ENCODE data around the gene SRRM3.
A peak's percentile ranks its signal among the peaks of the same experiment; 100 is the strongest.
"Not testable (repeated sequence)": the region's sequence is repeated elsewhere in the genome, so short reads cannot be mapped to it uniquely, and the experiment has no call there.

SRRM3 gene

DNA sequence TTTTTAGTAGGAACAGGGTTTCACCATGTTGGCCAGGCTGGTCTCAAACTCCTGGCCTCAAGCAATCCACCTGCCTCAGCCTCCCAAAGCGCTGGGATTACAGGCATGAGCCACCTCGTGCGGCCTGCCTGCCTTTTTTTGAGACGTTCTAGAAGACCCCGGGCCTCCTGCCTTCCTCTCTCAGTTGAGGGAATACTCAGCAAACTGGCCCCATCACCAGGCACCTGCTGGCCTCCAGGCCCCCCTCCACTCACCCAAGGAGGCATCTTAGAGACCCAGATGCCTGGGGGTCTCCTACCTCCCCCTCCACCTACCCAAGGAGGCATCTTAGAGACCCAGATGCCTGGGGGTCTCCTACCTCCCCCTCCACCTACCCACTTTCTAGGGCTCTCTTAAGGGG lies 91.2 kb downstream of the SRRM3 start:
- not testable (repeated sequence) for H3K27ac ChIP-seq (ENCODE audit: low read depth, low read length, severe bottlenecking)
- WGBS, 2 experiments (ENCODE audit: insufficient coverage in 2 of 2): 90 to 100% methylated on average over 5 of the region's 5 CpGs
- H3K4me1 ChIP-seq (ENCODE audit: control insufficient read depth, insufficient read depth, low read length, poor library complexity, severe bottlenecking): peaks cover 34% of the 10 kb centered on the region

DNA sequence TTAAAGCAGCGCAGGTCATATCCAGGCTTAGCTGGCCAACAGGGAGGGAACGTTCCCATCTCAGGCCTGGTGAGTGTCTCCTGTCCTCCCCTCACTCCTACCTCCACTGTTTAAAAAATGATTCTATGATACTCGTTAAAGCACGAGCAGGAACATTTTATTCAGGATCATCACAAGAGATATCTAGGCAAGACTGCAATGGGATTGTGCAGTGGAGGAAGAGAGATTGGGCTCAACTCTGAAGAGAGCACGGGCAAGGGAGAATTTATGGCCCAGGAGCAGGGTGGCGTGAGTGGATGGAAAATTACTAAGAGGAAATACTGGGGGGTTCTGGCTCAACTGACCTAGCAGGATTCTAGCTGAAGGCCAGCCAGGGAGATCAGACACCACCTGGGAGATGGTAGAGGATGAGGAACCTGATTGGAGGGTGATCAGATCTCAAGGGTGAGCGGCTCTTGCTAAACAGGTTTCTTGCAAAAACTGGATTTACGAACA lies 91.8 kb downstream of the SRRM3 start:
- Histone ChIP-seq H3K36me3 (ENCODE audit: control insufficient read depth, insufficient read depth, low read length) (no peaks in the 10 kb centered on the region), H3K4me3 (ENCODE audit: extremely low read depth, insufficient read depth, low read length, poor library complexity, severe bottlenecking) (no peak overlapping the region), H3K4me1 (ENCODE audit: control insufficient read depth, insufficient read depth, low read length, poor library complexity, severe bottlenecking) (peaks cover 34% of the 10 kb centered on the region), H3K27ac (ENCODE audit: low read depth, low read length, severe bottlenecking) (no peak overlapping the region), H3K9me3 (ENCODE audit: control insufficient read depth, low read length) (no peaks in the 10 kb centered on the region)
- WGBS, 2 experiments (ENCODE audit: insufficient coverage in 2 of 2): 95 to 96% methylated on average over 3 to 7 of the region's 8 CpGs

More for the DNA sequence above, 91.2 kb downstream of the SRRM3 start:
- not testable (repeated sequence) for H3K4me3 ChIP-seq (ENCODE audit: extremely low read depth, insufficient read depth, low read length, poor library complexity, severe bottlenecking); H3K9me3 ChIP-seq (ENCODE audit: control insufficient read depth, low read length); H3K36me3 ChIP-seq (ENCODE audit: control insufficient read depth, insufficient read depth, low read length)

GRCh38 chr7:76294344-76295024 lies 92.8 kb downstream of the SRRM3 start:
- Histone ChIP-seq H3K27ac (ENCODE audit: low read depth, low read length, severe bottlenecking) (peak overlapping the region; percentile 86), H3K9me3 (ENCODE audit: control insufficient read depth, low read length) (no peaks in the 10 kb centered on the region), H3K4me1 (ENCODE audit: control insufficient read depth, insufficient read depth, low read length, poor library complexity, severe bottlenecking) (peaks cover 32% of the 10 kb centered on the region), H3K36me3 (ENCODE audit: control insufficient read depth, insufficient read depth, low read length) (no peaks in the 10 kb centered on the region), H3K4me3 (ENCODE audit: extremely low read depth, insufficient read depth, low read length, poor library complexity, severe bottlenecking) (no peak overlapping the region)
- WGBS, 2 experiments (ENCODE audit: insufficient coverage in 2 of 2): 64 to 69% methylated on average over 15 to 16 of the region's 20 CpGs

DNA sequence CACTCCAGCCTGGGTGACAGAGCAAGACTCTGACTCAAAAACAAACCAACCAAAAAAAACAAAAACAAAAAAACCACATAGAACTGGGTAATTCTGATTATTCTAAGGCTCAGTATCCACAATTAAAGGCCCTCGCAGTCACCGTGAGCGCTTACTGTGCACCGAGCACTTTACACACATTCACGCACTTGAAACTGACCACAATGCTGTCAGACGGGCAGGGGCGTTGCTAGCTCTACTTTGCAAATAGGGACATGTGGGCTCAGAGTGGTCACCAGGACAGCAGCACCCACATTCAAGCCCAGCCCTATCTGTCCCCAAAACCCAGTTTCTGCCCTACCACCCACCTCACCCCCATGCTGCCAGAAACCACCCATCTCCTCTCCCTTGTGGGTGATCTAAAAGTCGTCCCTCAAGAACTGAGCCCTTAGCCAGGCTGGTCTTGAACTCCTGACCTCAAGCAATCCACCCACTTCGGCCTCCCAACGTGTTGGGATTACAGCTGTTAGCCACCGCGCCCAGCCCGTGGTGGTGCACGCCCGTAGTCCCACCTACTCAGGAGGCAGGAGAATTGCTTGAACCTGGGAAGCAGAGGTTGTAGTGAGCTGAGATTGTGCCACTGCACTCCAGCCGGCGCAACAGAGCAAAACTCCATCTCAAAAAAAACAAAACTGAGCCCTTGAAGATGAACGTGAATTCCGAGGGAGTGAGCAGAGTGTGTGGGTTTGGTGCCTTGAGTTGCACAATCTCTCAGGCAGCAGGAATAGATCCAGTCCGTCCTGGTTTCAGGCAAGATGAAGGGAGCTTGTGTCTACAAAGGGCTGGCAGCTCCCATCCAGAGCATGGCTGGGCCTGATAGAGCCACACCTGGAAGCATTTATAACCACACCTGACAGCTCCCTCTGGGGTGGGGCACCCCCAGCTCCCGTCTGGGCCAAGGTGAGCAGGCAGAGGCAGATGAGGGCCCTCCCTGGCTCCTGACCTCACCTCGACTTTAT lies 95.3 kb downstream of the SRRM3 start:
- no peak overlapping the region for H3K4me3 ChIP-seq (ENCODE audit: extremely low read depth, insufficient read depth, low read length, poor library complexity, severe bottlenecking)
- WGBS, 2 experiments (ENCODE audit: insufficient coverage in 2 of 2): 89 to 90% methylated on average over 16 to 18 of the region's 22 CpGs
- no peaks in the 10 kb centered on the region for H3K9me3 ChIP-seq (ENCODE audit: control insufficient read depth, low read length)
- peaks cover 20% of the 10 kb centered on the region for H3K4me1 ChIP-seq (ENCODE audit: control insufficient read depth, insufficient read depth, low read length, poor library complexity, severe bottlenecking)
- H3K36me3 ChIP-seq (ENCODE audit: control insufficient read depth, insufficient read depth, low read length): no peaks in the 10 kb centered on the region
- H3K27ac ChIP-seq (ENCODE audit: low read depth, low read length, severe bottlenecking): no peak overlapping the region

GRCh38 chr7:76300166-76300731 lies 98.6 kb downstream of the SRRM3 start:
- Histone ChIP-seq H3K4me1 (ENCODE audit: control insufficient read depth, insufficient read depth, low read length, poor library complexity, severe bottlenecking) (peaks cover 15% of the 10 kb centered on the region), H3K9me3 (ENCODE audit: control insufficient read depth, low read length) (no peaks in the 10 kb centered on the region), H3K36me3 (ENCODE audit: control insufficient read depth, insufficient read depth, low read length) (peaks cover 9% of the 10 kb centered on the region), H3K4me3 (ENCODE audit: extremely low read depth, insufficient read depth, low read length, poor library complexity, severe bottlenecking) (no peak overlapping the region), H3K27ac (ENCODE audit: low read depth, low read length, severe bottlenecking) (no peak overlapping the region)
- WGBS, 2 experiments (ENCODE audit: insufficient coverage in 2 of 2): 94 to 97% methylated on average over 1 to 5 of the region's 7 CpGs

- Histone ChIP-seq H3K36me3 (ENCODE audit: control insufficient read depth, insufficient read depth, low read length) (peaks cover 9% of the 10 kb centered on the region), H3K9me3 (ENCODE audit: control insufficient read depth, low read length) (no peaks in the 10 kb centered on the region), H3K4me3 (ENCODE audit: extremely low read depth, insufficient read depth, low read length, poor library complexity, severe bottlenecking) (no peak overlapping the region), H3K27ac (ENCODE audit: low read depth, low read length, severe bottlenecking) (no peak overlapping the region), H3K4me1 (ENCODE audit: control insufficient read depth, insufficient read depth, low read length, poor library complexity, severe bottlenecking) (peaks cover 19% of the 10 kb centered on the region)
- WGBS, 2 experiments (ENCODE audit: insufficient coverage in 2 of 2): 70 to 89% methylated on average over 2 of the region's 3 CpGs
These were observed 99.3 kb downstream of the SRRM3 start for GRCh38 chr7:76301000-76301399.

- peaks cover 9% of the 10 kb centered on the region for H3K36me3 ChIP-seq (ENCODE audit: control insufficient read depth, insufficient read depth, low read length)
- H3K9me3 ChIP-seq (ENCODE audit: control insufficient read depth, low read length): no peaks in the 10 kb centered on the region
- peak within 1 kb of the TSS; percentile 83 for H3K4me3 ChIP-seq (ENCODE audit: extremely low read depth, insufficient read depth, low read length, poor library complexity, severe bottlenecking)
- H3K4me1 ChIP-seq (ENCODE audit: control insufficient read depth, insufficient read depth, low read length, poor library complexity, severe bottlenecking): peaks cover 27% of the 10 kb centered on the region
- H3K27ac ChIP-seq (ENCODE audit: low read depth, low read length, severe bottlenecking): peak within 1 kb of the TSS; percentile 83
- WGBS, 2 experiments (ENCODE audit: insufficient coverage in 2 of 2): 1% methylated on average over 55 to 73 of the region's 75 CpGs
These were observed 100.9 kb downstream of the SRRM3 start, which contains the start of gene HSPB1 for GRCh38 chr7:76302347-76303201. Gene HSPB1 (plus strand): TSS chr7:76302673. CDS start chr7:76302713, 40 bp downstream.

DNA sequence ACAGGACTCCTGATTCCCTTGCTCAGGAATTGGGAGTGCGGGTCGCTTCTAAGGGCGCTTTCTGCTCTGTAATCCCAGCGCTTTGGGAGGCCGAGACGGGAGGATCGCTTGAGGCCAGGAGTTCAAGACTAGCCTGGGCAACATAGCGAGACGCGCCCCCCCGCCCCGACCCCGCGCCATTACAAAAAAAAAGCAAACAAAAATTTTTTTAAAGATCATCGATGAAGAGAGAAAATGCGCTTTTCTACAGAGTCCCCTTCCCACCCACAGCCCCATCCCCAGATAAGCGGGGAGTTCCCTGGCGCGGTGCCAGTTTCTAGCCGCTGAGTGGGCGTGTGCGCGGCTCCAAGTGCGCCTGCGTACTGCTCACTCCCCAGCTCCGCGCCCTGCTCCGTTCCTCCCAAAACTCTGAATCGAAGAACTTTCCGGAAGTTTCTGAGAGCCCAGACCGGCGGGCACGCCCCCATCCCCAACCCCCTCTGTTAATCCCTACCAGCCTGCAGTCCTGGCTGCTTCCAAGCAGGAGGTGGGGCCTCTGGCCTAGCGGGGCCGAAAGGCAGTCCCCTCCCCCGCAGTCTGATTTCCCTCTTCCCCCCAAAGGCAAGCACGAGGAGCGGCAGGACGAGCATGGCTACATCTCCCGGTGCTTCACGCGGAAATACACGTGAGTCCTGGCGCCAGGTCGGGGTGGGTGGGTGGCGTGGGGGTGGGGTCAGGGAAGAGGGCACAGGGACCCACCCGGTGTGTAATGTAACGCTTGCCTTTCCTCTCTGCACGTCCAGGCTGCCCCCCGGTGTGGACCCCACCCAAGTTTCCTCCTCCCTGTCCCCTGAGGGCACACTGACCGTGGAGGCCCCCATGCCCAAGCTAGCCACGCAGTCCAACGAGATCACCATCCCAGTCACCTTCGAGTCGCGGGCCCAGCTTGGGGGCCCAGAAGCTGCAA lies 101.8 kb downstream of the SRRM3 start:
- peak overlapping the region; percentile 83 for H3K4me3 ChIP-seq (ENCODE audit: extremely low read depth, insufficient read depth, low read length, poor library complexity, severe bottlenecking)
- H3K27ac ChIP-seq (ENCODE audit: low read depth, low read length, severe bottlenecking): peak overlapping the region; percentile 83
- H3K9me3 ChIP-seq (ENCODE audit: control insufficient read depth, low read length): no peaks in the 10 kb centered on the region
- WGBS, 2 experiments (ENCODE audit: insufficient coverage in 2 of 2): 5 to 6% methylated on average over 21 to 43 of the region's 56 CpGs
- peaks cover 27% of the 10 kb centered on the region for H3K4me1 ChIP-seq (ENCODE audit: control insufficient read depth, insufficient read depth, low read length, poor library complexity, severe bottlenecking)
- H3K36me3 ChIP-seq (ENCODE audit: control insufficient read depth, insufficient read depth, low read length): peaks cover 9% of the 10 kb centered on the region

DNA sequence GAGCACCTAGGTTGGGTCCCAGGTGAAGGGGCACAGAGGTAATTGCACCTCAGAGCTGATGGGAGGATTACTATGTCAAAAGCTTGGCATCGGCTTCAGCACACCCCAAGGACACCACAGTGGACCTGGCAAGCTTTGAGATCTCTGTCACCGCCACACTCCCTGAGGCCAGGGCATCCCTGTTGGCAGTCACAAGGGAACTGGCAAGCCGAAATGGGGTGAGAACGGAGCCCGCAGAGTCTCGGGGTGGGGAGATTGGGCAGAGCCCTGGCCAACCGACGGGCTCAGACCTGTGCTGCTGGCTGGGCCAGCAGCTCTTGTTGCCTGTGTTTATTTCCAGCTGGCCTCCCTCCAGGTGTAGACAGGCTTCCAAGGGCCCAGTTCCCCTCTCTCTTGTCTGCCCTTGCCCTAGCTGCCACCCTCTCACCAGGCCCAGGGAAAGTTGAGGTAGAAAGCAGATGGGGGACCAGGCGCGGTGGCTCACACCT lies 103.2 kb downstream of the SRRM3 start:
- no peak overlapping the region for H3K27ac ChIP-seq (ENCODE audit: low read depth, low read length, severe bottlenecking)
- WGBS, 2 experiments (ENCODE audit: insufficient coverage in 2 of 2): 92 to 95% methylated on average over 10 of the region's 10 CpGs
- H3K4me1 ChIP-seq (ENCODE audit: control insufficient read depth, insufficient read depth, low read length, poor library complexity, severe bottlenecking): peaks cover 27% of the 10 kb centered on the region
- H3K9me3 ChIP-seq (ENCODE audit: control insufficient read depth, low read length): no peaks in the 10 kb centered on the region
- no peak overlapping the region for H3K4me3 ChIP-seq (ENCODE audit: extremely low read depth, insufficient read depth, low read length, poor library complexity, severe bottlenecking)
- H3K36me3 ChIP-seq (ENCODE audit: control insufficient read depth, insufficient read depth, low read length): peaks cover 9% of the 10 kb centered on the region

Data from mesodermal cell (in vitro differentiated cells).